ENCODE results near the gene SMIM38.
"Not testable (repeated sequence)": the region's sequence is repeated elsewhere in the genome, so short reads cannot be mapped to it uniquely, and the experiment has no call there.

SMIM38 gene

DNA sequence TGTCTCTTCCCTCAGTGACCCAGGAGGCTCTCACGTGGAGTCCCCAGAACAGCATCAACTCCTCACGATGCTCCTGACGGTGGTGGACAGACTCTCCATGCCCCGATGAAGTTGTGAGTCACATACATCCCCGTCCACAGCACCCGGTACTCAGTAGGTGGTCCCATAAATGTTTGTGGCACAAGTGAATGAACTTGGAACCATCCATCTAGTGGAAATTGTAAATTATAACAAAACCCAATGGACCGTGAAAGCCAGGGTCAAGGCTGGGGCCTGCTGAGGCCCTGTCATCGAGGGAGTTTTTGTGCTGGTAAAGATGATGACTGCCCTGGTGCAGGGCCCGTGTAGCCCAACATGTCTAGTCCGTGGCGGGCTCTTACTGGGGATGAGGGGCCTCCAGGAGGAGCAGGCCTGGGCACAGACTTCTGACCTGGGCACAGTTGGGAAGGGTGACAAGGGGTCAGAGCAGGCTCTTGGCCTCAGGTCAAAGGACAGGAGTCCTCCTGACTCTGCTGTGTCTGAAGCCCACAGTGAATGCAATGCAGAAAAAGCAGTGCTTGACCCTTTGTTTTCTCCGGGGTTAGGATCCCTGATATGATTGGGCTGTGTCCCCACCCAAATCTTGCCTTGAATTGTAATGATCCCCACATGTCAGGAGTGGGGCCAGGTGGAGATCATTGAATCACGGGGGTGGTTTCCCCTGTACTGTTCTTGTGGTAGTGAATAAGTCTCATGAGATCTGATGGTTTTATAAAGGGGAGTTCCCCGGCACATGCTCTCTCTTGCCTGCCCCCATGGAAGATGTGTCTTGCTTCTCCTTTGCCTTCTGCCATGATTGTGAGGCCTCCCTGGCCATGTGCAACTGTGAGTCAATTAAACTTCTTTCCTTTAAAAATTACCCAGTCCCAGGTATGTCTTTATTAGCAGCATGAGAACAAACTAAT is 20.0 kb upstream of the SMIM38 start:
- DNase-seq (ENCODE audit: low read depth, low spot score) = no peak
- no peak overlapping the region for H3K4me3 ChIP-seq (ENCODE audit: low read length)

DNA sequence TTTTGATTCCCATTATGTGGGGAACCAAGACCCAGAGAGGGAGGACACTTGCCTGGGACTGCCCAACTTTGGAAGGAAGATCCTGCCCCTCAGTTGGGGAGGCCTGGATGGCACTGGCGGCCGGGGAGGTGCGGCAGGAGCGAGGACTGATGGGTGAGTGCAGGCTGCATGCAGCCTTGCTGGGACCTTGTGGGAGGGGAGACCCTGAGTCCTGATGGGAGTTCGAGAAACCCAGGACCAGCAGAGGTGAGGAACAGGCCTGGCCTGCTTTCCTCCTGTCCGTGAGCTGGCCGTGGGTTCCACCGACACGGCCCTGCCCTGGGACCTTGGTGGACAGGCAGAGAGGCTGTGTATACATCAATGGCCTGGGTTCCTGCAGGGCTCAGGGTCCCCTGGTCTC is 19.3 kb upstream of the SMIM38 start:
- no peak overlapping the region for H3K4me3 ChIP-seq (ENCODE audit: low read length)
- no peak for DNase-seq (ENCODE audit: low read depth, low spot score)

DNA sequence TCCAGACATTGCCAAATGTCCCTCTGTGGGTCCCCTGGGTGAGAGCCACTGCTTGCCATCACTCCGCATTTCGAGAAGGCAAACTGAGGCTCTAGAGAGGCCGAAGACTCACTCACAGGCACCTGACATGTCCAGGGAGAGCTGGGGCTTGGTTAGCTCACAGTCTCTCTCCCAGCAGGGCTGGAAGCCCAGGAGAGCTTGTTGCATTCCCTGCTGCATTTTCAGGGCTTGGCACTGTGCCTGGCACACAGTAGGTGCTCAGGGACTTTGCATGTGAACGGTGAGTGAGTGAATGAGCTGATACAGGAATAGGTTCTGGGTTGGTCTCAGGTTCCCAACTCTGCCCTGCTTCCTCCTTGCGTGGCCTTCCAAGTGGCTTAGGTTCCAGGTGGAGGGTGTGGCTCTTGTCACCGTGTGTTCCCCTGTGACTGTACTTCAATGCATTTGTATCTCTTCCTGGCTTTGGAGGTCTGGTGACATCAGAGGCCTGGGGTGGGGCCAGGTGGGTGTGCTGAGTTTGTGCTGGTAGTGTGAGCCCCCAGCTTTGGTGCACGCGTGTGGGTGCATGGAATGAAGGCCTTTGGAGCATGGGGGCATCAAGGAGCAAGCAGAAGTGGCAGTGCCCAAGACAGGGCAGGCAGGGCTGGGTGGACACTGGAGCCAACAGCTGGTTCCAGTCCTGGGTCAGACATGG is 18.4 kb upstream of the SMIM38 start:
- no peak for DNase-seq (ENCODE audit: low read depth, low spot score)
- H3K4me3 ChIP-seq (ENCODE audit: low read length) = no peak overlapping the region

DNA sequence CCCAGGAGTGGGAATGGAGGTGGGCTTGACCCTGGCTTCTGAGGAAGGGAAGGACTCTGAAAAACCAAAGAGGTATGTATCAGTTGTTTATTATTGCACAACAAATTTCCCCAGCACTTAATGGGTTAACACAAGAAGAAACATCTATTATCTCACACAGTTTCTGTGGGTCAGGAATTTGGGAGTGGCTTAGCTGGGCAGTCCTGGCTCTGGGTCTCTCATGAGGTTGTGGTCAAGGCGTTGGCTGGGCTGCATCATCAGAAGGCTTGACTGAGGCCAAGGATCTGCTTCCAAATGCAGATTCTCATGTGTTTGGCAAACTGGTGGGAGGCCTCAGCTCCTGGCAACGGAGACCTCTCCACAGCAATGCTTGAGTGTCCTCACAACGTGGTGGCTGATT is 17.5 kb upstream of the SMIM38 start:
- no peak overlapping the region for H3K4me3 ChIP-seq (ENCODE audit: low read length)
- no peak for DNase-seq (ENCODE audit: low read depth, low spot score)

DNA sequence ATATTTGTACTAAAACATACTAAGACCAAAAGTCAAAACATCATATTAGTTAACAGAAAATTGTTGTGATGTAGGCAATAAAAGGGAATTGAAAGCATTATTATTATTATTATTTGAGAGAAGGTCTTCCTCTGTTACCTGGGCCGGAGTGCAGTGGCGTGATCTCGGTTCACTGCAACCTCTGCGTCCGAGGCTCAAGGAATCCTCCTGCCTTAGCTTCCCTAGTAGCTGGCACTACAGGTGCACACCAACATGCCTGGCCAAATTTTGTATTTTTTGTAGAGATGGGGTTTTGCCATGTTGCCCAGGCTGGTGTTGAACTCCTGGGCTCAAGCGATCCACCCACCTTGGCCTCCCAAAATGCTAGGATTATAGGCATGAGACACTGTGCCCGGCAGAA is 15.6 kb upstream of the SMIM38 start:
- not testable (repeated sequence) for H3K4me3 ChIP-seq (ENCODE audit: low read length); DNase-seq (ENCODE audit: low read depth, low spot score)

DNA sequence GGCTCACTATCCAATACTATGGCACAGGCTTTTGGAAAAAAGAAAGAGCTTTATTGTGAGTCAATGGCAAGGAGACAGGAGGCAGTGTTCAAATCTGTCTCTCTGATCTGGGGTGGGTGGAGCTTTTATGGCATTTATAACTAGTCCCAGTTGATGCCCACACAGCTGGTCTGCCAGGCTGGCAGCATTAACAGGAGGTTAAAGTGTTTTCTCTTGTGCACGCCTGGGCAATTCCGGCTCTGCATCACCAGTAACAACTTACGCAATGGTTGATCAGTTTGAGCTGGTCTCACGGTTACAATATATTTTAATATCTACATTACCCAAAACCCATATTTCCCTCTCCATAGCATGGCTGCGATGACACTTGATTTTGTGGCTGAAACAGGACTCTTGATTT is 15.1 kb upstream of the SMIM38 start:
- no peak for DNase-seq (ENCODE audit: low read depth, low spot score)
- H3K4me3 ChIP-seq (ENCODE audit: low read length) = no peak overlapping the region

DNA sequence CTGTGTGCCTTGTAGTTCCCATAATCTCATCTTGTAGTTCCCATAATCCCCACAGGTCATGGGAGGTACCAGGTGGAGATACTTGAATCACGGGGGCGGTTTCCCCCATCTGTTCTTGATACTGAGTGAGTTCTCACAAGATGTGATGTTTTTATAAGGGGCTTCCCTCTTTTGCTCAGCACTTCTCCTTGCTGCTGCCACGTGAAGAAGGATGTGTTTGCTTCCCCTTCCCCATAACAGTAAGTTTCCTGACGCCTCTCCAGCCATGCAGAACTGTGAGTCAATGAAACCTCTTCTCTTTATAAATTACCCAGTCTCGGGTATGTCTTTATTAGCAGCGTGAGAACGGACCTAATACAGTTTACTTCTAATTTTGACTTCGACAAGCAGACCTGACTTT is 14.0 kb upstream of the SMIM38 start:
- H3K4me3 ChIP-seq (ENCODE audit: low read length) = no peak overlapping the region
- no peak for DNase-seq (ENCODE audit: low read depth, low spot score)

DNA sequence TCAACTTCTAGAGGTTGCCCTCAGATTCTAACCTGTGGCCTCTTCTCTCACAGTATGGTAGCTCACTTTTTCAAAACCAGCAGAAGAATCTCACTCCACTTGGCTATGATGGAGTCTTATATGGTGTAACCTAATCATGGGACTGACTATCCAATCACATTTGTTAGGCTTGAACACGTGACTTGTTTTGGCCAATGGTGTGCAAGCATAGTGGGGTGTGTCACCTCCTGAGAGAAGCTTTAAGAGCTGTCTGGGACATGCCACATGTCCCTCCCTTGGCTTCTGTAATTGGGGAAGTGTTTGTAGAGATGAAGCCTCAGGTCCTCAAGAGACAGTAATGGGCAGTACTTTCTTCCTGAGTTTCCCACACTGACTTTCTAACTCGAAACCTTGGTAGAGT is 12.8 kb upstream of the SMIM38 start:
- H3K4me3 ChIP-seq (ENCODE audit: low read length) = no peak overlapping the region
- DNase-seq (ENCODE audit: low read depth, low spot score) = no peak

DNA sequence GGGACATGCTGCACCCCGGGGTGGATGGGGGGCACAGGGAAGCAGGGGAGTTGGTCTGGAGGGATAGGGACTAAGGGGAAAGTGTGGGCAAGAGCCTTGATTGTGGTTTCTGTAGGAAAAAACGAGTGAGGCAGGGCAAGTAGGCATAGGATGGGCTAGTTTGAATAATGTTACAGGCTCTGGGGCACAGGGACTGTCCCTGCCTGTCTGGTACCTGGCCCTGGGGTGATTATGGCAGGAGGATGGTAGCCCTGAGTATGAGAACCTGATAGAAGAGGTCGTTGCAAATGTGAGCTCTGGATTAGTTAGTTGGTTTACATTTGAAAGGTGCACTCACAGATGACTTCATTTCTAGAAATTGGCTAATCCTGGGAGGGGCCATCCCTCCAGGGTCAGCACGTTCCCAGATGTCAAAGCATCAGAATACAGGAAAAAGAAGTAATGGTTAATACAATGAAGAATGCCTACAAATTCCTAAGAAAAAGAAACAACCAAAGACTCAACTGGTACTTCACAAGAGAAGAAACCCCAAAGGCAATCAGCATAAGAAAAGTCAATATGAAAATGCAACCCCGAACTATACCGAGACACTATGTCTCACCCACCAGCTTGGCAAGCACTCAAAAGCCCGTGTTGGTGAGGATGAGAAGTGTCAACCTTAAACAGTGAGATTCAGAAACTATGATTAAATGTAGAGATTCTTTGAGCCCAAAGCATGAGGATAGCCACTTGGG is 11.3 kb upstream of the SMIM38 start:
- DNase-seq (ENCODE audit: low read depth, low spot score) = no peak
- no peak overlapping the region for H3K4me3 ChIP-seq (ENCODE audit: low read length)

DNA sequence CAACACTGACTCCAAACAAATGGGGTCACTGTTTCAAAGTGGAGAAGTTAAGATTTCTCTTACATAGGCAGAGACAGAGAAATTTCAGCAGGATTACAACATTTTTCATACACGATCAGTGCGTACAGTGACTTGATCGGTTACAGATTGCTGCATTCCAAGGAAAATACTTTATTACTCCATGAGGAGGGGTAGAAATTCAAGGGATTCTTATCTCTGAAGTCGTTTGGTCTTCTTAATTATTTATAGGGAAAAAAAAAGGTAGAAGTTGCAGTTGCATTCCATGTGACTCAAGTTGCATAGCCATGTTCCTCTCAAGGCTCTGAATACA is 10.7 kb upstream of the SMIM38 start:
- no peak for DNase-seq (ENCODE audit: low read depth, low spot score)
- no peak overlapping the region for H3K4me3 ChIP-seq (ENCODE audit: low read length)

DNA sequence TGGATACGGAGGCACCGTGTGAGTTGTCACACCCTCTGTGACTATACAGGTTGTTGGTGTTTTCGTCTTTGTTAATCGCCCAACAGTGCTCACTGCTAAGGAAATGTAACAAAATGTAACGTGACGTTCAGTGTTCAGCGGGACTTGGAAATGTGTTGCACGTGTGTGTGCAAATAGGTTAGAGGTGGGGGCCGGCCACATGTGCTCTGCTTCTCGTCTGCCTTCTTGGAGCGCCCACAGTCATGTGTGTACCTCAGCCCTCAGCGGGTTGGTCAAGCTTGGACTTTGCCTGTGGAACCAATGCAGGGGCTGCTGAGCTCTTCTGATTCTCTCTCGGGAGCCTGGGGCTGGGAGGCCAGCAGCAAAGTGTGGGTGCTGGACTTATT is 7.4 kb upstream of the SMIM38 start:
- H3K4me3 ChIP-seq (ENCODE audit: low read length) = no peak overlapping the region
- no peak for DNase-seq (ENCODE audit: low read depth, low spot score)

DNA sequence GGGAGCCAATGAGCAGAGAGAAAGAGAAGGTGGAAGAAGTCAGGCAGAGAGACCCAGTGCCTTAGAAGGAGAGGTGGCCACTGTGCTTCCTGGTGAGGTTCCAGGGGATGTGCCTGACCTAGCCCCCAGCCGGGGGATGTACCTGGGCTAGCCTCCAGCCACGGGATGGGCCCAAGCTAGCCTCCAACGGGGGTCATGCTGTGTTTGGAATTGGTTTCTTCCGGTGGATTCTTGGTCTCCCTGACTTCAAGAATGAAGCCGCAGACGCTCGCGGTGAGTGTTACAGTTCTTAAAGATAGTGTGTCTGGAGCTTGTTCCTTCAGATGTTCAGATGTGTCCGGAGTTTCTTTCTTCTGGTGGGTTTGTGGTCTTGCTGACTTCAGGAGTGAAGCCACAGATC is 6.9 kb upstream of the SMIM38 start:
- no peak for DNase-seq (ENCODE audit: low read depth, low spot score)
- no peak overlapping the region for H3K4me3 ChIP-seq (ENCODE audit: low read length)

DNA sequence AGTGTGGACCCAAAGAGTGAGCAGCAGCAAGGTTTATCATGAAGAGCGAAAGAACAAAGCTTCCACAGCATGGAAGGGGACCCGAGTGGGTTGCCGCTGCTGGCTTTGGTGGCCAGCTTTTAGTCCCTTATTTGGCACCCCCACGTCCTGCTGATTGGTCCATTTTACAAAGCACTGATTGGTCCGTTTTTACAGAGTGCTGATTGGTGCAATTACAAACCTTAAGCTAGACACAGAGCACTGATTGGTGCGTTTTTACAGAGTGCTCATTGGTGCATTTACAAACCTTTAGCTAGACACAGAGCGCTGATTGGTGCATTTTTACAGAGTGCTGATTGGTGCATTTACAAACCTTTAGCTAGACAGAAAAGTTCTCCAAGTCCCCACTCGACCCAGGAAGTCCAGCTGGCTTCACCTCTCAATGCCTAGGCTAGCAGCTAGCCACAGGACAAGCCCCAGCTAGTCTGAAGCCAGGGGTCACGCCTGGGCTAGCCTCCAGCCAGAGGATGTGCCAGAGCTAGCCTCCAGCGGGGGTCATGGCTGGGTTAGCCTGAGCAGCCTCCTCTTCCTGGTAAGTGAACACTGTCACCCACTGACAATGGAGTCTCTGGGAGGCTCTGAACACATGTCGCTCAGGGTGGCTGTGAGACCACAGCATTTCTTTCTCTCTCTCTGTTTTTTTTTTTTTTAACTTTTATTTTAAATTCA is 6.2 kb upstream of the SMIM38 start:
- H3K4me3 ChIP-seq (ENCODE audit: low read length); DNase-seq (ENCODE audit: low read depth, low spot score): not testable (repeated sequence)

DNA sequence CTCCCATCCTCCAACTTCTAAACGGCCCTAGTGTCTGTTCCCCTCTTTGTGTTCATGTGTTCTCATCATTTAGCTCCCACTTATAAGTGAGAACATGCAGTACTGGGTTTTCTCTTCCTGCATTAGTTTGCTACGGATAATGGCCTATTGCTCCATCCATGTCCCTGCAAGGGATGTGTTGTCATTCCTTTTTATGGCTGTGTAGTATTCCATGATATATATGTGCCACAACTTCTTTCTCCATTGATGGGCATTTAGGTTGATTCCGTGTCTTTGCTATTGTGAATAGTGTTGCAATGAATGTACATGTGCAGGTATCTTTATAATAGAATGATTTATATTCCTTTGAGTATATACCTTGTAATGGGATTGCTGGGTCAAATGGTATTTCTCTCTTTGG is 5.6 kb upstream of the SMIM38 start:
- DNase-seq (ENCODE audit: low read depth, low spot score) = no peak
- no peak overlapping the region for H3K4me3 ChIP-seq (ENCODE audit: low read length)

DNA sequence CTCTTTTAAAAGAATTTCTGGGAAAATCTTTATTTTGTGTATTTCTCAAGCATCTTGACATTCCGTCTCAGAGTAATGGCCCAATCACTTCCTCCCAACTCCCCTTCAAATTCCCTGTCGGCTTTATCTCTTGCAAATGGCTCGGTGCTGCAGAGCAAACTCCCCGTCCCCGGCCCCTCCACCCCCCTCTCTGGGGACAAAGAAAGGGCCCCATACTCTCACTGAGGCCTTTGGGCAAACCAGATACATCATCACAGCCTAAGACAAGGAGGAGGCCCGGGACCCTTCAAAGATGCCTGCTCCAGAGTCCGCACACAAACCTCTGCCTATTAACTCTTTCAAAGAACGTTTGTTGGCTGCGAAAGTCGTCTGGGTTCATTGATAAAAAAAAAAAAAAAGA is 3.9 kb upstream of the SMIM38 start:
- DNase-seq (ENCODE audit: low read depth, low spot score) = no peak
- H3K4me3 ChIP-seq (ENCODE audit: low read length) = no peak overlapping the region

DNA sequence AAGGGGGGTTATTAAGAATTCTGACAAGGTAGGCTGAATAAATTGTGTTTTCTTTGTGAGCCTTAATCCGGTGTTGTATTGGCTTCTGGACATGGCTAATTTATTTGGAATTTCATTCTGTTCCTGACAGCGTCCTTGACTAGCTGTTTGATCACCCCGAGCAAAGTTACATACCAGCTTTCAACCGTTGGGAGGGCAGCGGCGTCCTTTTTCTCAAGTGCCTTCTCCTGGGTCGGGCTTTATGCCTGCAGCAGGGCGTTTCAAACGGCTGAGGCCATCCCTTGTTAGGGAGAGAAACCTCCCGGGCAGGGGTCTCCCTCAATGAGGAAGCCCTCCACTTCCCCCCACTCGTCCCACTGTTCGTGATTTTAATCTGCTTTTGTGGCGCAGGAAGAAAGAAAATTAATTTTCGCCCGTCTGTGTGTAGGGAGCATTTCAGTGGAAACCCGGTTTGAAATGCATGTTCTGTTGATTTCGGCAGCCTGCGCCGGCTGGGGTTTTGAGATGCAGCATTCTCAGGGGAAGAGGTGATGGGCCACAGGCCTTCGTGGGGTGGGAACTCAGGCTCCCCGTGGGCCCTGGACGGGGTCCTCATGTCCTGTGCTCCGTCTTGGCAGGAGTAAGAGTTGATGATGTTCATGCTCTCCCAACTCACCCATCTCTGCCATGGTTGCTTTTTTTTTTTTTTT is 2.9 kb upstream of the SMIM38 start:
- DNase-seq (ENCODE audit: low read depth, low spot score) = no peak
- H3K4me3 ChIP-seq (ENCODE audit: low read length) = no peak overlapping the region

DNA sequence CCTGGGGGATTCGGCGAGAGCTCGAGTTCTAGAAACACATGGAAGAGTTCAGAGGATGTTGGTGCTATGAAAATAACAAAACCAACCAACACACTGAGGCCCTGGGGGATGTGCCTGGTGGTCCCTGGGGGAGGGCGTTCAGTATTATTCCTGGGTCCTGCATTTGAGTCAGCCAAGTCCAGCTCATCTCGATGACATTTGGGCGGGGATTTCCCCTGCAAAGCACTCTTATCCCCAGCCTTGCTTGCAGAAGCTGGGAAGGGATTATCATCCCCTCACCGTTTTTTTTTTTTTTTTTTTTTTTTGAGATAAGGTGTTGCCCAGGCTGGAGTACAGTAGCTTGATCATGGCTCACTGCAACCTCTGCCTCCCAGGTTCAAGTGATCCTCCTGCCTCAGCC is 2.1 kb upstream of the SMIM38 start:
- H3K4me3 ChIP-seq (ENCODE audit: low read length) = no peak overlapping the region
- DNase-seq (ENCODE audit: low read depth, low spot score) = no peak

DNA sequence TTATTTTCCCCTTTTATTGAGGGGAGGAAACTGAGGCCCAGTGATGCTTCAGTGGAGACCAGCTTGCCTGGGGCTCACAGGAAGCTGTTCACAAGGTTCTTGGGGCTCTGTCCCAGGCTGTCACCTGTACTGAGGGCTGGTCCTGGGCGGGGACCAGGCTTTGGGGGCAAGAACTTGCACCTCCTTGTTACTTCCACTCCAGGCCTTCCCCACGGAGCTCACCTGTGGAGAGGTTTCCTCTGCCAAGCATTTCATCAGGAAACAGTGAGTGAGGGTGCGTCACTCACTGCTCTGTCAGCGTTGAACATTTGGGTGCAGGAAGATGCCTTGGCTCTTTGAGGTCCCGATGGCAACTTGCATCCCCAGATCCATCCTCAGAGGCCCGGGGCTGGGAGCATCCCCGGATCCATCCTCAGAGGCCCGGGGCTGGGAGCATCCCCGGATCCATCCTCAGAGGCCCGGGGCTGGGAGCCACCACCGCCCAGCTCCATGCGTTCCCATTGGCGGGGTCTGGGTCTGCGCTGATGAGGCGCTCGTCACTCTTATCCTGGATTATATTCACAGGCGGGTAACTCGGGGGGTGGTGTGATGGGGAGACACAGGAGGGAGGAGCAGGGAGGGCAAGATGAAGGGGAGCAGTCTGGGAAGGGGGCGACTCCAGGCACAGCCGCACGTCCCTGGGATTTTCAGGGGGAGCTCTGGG is 1.4 kb upstream of the SMIM38 start:
- no peak for DNase-seq (ENCODE audit: low read depth, low spot score)
- H3K4me3 ChIP-seq (ENCODE audit: low read length) = no peak overlapping the region

DNA sequence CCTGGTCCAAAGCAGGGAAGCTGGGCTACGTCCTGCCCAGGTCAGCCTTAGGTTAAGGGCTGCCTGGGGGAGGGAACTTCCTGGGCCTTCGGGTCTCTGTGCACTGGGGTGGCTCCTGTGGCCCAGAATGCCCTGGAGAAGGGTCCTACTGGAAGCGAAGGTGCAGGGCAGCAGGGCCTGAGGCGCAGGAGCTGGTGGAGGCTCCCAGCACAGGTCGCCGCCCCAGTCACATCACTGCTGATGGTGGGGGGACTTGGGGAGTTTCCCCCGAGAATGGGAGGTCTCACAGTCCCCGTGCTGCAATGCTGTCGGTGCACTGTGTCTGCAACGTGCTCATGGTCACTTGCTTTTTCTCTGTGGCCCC is 815 bp upstream of the SMIM38 start:
- no peak for DNase-seq (ENCODE audit: low read depth, low spot score)
- H3K4me3 ChIP-seq (ENCODE audit: low read length) = no peak overlapping the region
